Measurements from ENCODE around the gene ZNF608.

GRCh38 chr5:124704594-124705284 is 41.7 kb downstream of the ZNF608 start:
- TF ChIP-seq POLR2A (IDR thresholded peaks at IDR 0.05) (no peak), CTCF (IDR thresholded peaks at IDR 0.05) (no peak)

Data from ovary (tissue), 3 donors.